IMR-90 (cell line): Measurements from ENCODE around the gene SNRNP200. TPM values are rescaled to one million over a fixed set of nuclear protein-coding genes. Genes with fewer than 3 reads are reported as not detected.

Experiments used
- ATAC-seq: fragments of 200-7000 bp; cut with Tn5 transposase; 2 replicates; pipeline ENCODE4 v1.9.1; 2020; ENCODE audit warnings: low read depth, mild to moderate bottlenecking, moderate library complexity
- BruUV-seq: library from RNA; stranded (reverse); fragments of 400-500 nt; replicated peaks from 2 replicates; lab custom pipeline; 2021; lab: Mats Ljungman, UMichigan
- CTCF ChIA-PET: fragments of 300-600 bp; formaldehyde crosslinking; extraction: SDS; loops from one replicate; lab custom pipeline; 2021; ENCODE audit warnings: antibody characterized with exemption; lab: Yijun Ruan, JAX
- POLR2A ChIA-PET: fragments of 300-600 bp; sonication (Branson Sonifier 250); formaldehyde crosslinking; loops from one replicate; lab custom pipeline; 2022; ENCODE audit warnings: antibody characterized with exemption; ENCODE audit not compliant: unreplicated experiment; lab: Charles Lee
- DNase-seq: peaks from one replicate; pipeline ENCODE4 v3.0.0; 2013
- H2AFZ ChIP-seq: replicated peaks from 2 replicates; pipeline ENCODE3; 2013; ENCODE audit warnings: low read length, mild to moderate bottlenecking; ENCODE audit not compliant: poor library complexity
- H2AK5ac ChIP-seq: 2 replicates; pipeline ENCODE4 v1.6.1; 2013; ENCODE audit warnings: low read depth, low read length, inconsistent platforms
- H2AK9ac ChIP-seq: replicated peaks from 2 replicates; pipeline ENCODE3; 2013; ENCODE audit warnings: mild to moderate bottlenecking, low read depth, low read length, moderate library complexity; ENCODE audit not compliant: poor library complexity
- H2BK120ac ChIP-seq: 2 replicates; pipeline ENCODE4 v1.6.1; 2013; ENCODE audit warnings: low read depth, low read length, inconsistent platforms
- H2BK15ac ChIP-seq: 3 replicates; pipeline ENCODE4 v1.6.1; 2013; ENCODE audit warnings: low read depth, low read length, inconsistent platforms
- H2BK20ac ChIP-seq: 2 replicates; pipeline ENCODE4 v1.6.1; 2013; ENCODE audit warnings: low read depth, mild to moderate bottlenecking, inconsistent platforms, low read length, moderate library complexity
- H2BK5ac ChIP-seq: 2 replicates; pipeline ENCODE4 v1.6.1; 2013; ENCODE audit warnings: mild to moderate bottlenecking, low read depth, low read length, inconsistent platforms; ENCODE audit not compliant: poor library complexity, severe bottlenecking
- H3K14ac ChIP-seq: replicated peaks from 2 replicates; pipeline ENCODE4 v1.6.1; 2013; ENCODE audit warnings: low read depth, low read length, inconsistent platforms
- H3K18ac ChIP-seq: 2 replicates; pipeline ENCODE4 v1.6.1; 2013; ENCODE audit warnings: low read depth, low read length, control low read depth
- H3K23ac ChIP-seq: 2 replicates; pipeline ENCODE4 v1.6.1; 2013; ENCODE audit warnings: low read depth, low read length, inconsistent platforms
- H3K27ac ChIP-seq: 2 replicates; pipeline ENCODE4 v1.5.1; 2013; ENCODE audit warnings: mild to moderate bottlenecking, control low read depth, low read length; ENCODE audit not compliant: insufficient read depth
- H3K27me3 ChIP-seq: 2 replicates; pipeline ENCODE4 v1.6.1; 2013; ENCODE audit warnings: low read length; ENCODE audit not compliant: control insufficient read depth, insufficient read depth
- H3K36me3 ChIP-seq: 2 replicates; pipeline ENCODE4 v1.6.1; 2013; ENCODE audit warnings: low read length, mixed read lengths; ENCODE audit not compliant: control insufficient read depth, insufficient read depth
- H3K4ac ChIP-seq: 2 replicates; pipeline ENCODE4 v1.6.1; 2013; ENCODE audit warnings: low read depth, low read length, inconsistent platforms
- H3K4me1 ChIP-seq: 2 replicates; pipeline ENCODE4 v1.6.1; 2013; ENCODE audit warnings: low read length, mixed read lengths; ENCODE audit not compliant: control insufficient read depth, insufficient read depth
- H3K4me2 ChIP-seq: 2 replicates; pipeline ENCODE4 v1.6.1; 2013; ENCODE audit warnings: low read depth, mild to moderate bottlenecking, control low read depth, low read length, moderate library complexity
- H3K4me3 ChIP-seq: 2 replicates; pipeline ENCODE4 v1.5.1; 2013; ENCODE audit warnings: low read depth, mild to moderate bottlenecking, control low read depth, low read length, moderate library complexity; ENCODE audit not compliant: insufficient read depth
- H3K56ac ChIP-seq: 2 replicates; pipeline ENCODE4 v1.6.1; 2013; ENCODE audit warnings: low read length, inconsistent platforms; ENCODE audit not compliant: insufficient read depth; ENCODE audit errors: extremely low read depth
- H3K79me1 ChIP-seq, 2 experiments: 2 replicates each; pipeline ENCODE4 v1.6.1; 2013; ENCODE audit warnings: low read length in 2 of 2, inconsistent platforms in 1 of 2, low read depth in 1 of 2
- H3K9ac ChIP-seq: 2 replicates; pipeline ENCODE4 v1.6.1; 2013; ENCODE audit warnings: low read depth, low read length, control low read depth
- H3K9me1 ChIP-seq: 2 replicates; pipeline ENCODE4 v1.6.1; 2013; ENCODE audit warnings: low read length, inconsistent platforms; ENCODE audit not compliant: insufficient read depth
- H3K9me3 ChIP-seq: 2 replicates; pipeline ENCODE4 v1.6.1; 2013; ENCODE audit warnings: low read length; ENCODE audit not compliant: control insufficient read depth, insufficient read depth
- H4K20me1 ChIP-seq: 2 replicates; pipeline ENCODE4 v1.6.1; 2013; ENCODE audit warnings: low read length, inconsistent platforms; ENCODE audit not compliant: insufficient read depth
- H4K5ac ChIP-seq: 2 replicates; pipeline ENCODE4 v1.6.1; 2013; ENCODE audit warnings: mild to moderate bottlenecking, low read depth, low read length, control low read depth
- H4K8ac ChIP-seq, 2 experiments: 2 replicates each; pipeline ENCODE4 v1.6.1; 2013; ENCODE audit warnings: low read depth in 2 of 2, low read length in 2 of 2, control low read depth in 1 of 2, inconsistent platforms in 1 of 2
- H4K91ac ChIP-seq: 2 replicates; pipeline ENCODE4 v1.6.1; 2013; ENCODE audit warnings: low read depth, low read length, inconsistent platforms; ENCODE audit not compliant: insufficient read depth
- BHLHE40 ChIP-seq: fragments of 150-350 bp; IDR thresholded peaks from 2 replicates; pipeline ENCODE4 v1.6.1; 2016; ENCODE audit warnings: mild to moderate bottlenecking, low read depth, low read length
- CEBPB ChIP-seq: IDR thresholded peaks from 2 replicates; pipeline ENCODE4 v1.6.1; 2012; ENCODE audit warnings: low read depth, low read length, improper control_type of control experiment
- CHD1 ChIP-seq: IDR thresholded peaks from 2 replicates; pipeline ENCODE4 v1.6.1; 2012; ENCODE audit warnings: low read depth, low read length, improper control_type of control experiment
- ELK1 ChIP-seq: fragments of 150-350 bp; IDR thresholded peaks from 2 replicates; pipeline ENCODE4 v1.6.1; 2016; ENCODE audit warnings: low read depth, mild to moderate bottlenecking, low read length, moderate library complexity, borderline replicate concordance
- FOS ChIP-seq: fragments of 150-350 bp; IDR thresholded peaks from 2 replicates; pipeline ENCODE4 v1.6.1; 2016; ENCODE audit warnings: low read depth, low read length
- MAFK ChIP-seq: IDR thresholded peaks from 2 replicates; pipeline ENCODE4 v1.6.1; 2012; ENCODE audit warnings: low read depth, low read length, improper control_type of control experiment
- MAZ ChIP-seq: IDR thresholded peaks from 2 replicates; pipeline ENCODE4 v1.6.1; 2012; ENCODE audit warnings: low read depth, mild to moderate bottlenecking, low read length, improper control_type of control experiment, moderate library complexity, borderline replicate concordance
- MXI1 ChIP-seq: IDR thresholded peaks from 2 replicates; pipeline ENCODE4 v1.6.1; 2012; ENCODE audit warnings: low read depth, mild to moderate bottlenecking, low read length, moderate library complexity, borderline replicate concordance
- POLR2A ChIP-seq: IDR thresholded peaks from 2 replicates; pipeline ENCODE4 v1.6.1; 2012; ENCODE audit warnings: mild to moderate bottlenecking, low read depth, low read length
- RAD21 ChIP-seq: IDR thresholded peaks from 2 replicates; pipeline ENCODE4 v1.6.1; 2012; ENCODE audit warnings: low read length, improper control_type of control experiment
- RCOR1 ChIP-seq: IDR thresholded peaks from 2 replicates; pipeline ENCODE4 v1.6.1; 2012; ENCODE audit warnings: mild to moderate bottlenecking, low read length, improper control_type of control experiment; ENCODE audit not compliant: insufficient replicate concordance
- WGBS, 2 experiments: methylation state at CpG; one replicate each; pipeline versions ENCODE4 v1.1.5 to v1.1.7; 2013; ENCODE audit warnings: missing lambda C conversion rate in 2 of 2; ENCODE audit not compliant: insufficient read length in 1 of 2; ENCODE audit errors: extremely low coverage in 2 of 2; 5-methylcytosine and 5-hydroxymethylcytosine counted together
- dilution Hi-C: fragments of 300-500 bp; cut with HindIII; formaldehyde crosslinking; loops from one replicate; pipeline ENCODE4 v1.14.3; 2018; ENCODE audit warnings: low sequenced_read_pairs; ENCODE audit not compliant: unreplicated experiment
- in situ Hi-C: fragments of 300-500 bp; cut with MboI; formaldehyde crosslinking; loops from 3 replicates; pipeline ENCODE4 v1.14.3; 2019; ENCODE audit warnings: low sequenced_read_pairs, inconsistent platforms, mixed read lengths
- intact Hi-C: fragments of 100-400 bp; cut with micrococcal nuclease; formaldehyde crosslinking; loops from 2 replicates; pipeline ENCODE4 v1.10.0; 2022
- polyA plus RNA-seq, 3 experiments: library from polyadenylated mRNA; depleted of rRNA; stranded (reverse); fragments of >200 nt; gene quantifications; 2 replicates each; pipeline ENCODE4 v1.2.3, GENCODE V29; 2012; ENCODE audit warnings: low replicate concordance in 1 of 3
- total RNA-seq: library from RNA; depleted of rRNA; stranded (reverse); fragments of >200 nt; gene quantifications from 2 replicates; pipeline ENCODE4 v1.2.3, GENCODE V29; 2012

The SNRNP200 gene
- total and polyA plus RNA-seq, 2 of the 4 experiments (the other 2 are of a cell fraction), result 44.1 to 108 TPM

GRCh38 chr2:96233880-96234316 lies 71.4 kb downstream of the SNRNP200 start:
- POLR2A ChIA-PET, result no interaction called here
- Histone ChIP-seq H2BK5ac (no peak overlapping the region), H3K18ac (no peak overlapping the region), H3K36me3 (no peaks in the 10 kb centered on the region), H4K20me1 (no peaks in the 10 kb centered on the region; the same call in 1 of the 2 replicates), H3K9ac (no peak overlapping the region), H3K27me3 (no peaks in the 10 kb centered on the region), H3K4me2 (no peak overlapping the region), H3K4me1 (no peaks in the 10 kb centered on the region), H3K27ac (no peak overlapping the region), H3K79me1 (peaks cover 9% of the 10 kb centered on the region in 2 experiments), H4K8ac (no peak overlapping the region), H2BK20ac (no peak overlapping the region), H4K5ac (no peak overlapping the region), H2BK120ac (no peak overlapping the region), H2BK15ac (no peak overlapping the region), H3K14ac (no peak overlapping the region), H3K23ac (no peak overlapping the region), H2AK5ac (no peak overlapping the region), H3K56ac (no peak overlapping the region), H2AK9ac (no peak overlapping the region), H4K91ac (no peak overlapping the region), H3K4me3 (no peak overlapping the region), H3K9me1 (peaks cover 4% of the 10 kb centered on the region), H3K4ac (no peak overlapping the region), H3K9me3 (no peaks in the 10 kb centered on the region), H2AFZ (no peak overlapping the region)
- DNase-seq, result no peak
- ATAC-seq, result no peak
- intact Hi-C loops (no loop called here), in situ Hi-C loops (no loop called here), dilution Hi-C loops (no loop called here)
- BruUV-seq, result no TSS peak
- TF ChIP-seq RAD21, result no peak
- TF ChIP-seq MAZ, result no peak
- TF ChIP-seq RCOR1, result no peak
- TF ChIP-seq POLR2A, result no peak
- no peak for TF ChIP-seq CEBPB
- TF ChIP-seq BHLHE40, result no peak
- TF ChIP-seq MXI1, result no peak
- no peak for TF ChIP-seq FOS
- TF ChIP-seq ELK1, result no peak
- no peak for TF ChIP-seq CHD1
- TF ChIP-seq MAFK, result no peak
- WGBS, 2 experiments, result 79% methylated on average over 3 of the region's 4 CpGs; no CpG with 5 or more reads in 1 of the 2 experiments
- CTCF ChIA-PET, result interaction anchor here (0.8 kb wide), 1 partner anchor 177 kb away, joined by 3 read pairs; no protein-coding TSS in a partner anchor
